ENCODE measurements around the gene MUC22. TPM values are rescaled to one million over a fixed set of nuclear protein-coding genes. Genes with fewer than 3 reads are reported as not detected.

The MUC22 gene
- polyA plus RNA-seq, 5 donors, result not detected

- no peak for DNase-seq
Observed at GRCh38 chr6:31075528-31075927, 65.3 kb downstream of the MUC22 start.

DNA sequence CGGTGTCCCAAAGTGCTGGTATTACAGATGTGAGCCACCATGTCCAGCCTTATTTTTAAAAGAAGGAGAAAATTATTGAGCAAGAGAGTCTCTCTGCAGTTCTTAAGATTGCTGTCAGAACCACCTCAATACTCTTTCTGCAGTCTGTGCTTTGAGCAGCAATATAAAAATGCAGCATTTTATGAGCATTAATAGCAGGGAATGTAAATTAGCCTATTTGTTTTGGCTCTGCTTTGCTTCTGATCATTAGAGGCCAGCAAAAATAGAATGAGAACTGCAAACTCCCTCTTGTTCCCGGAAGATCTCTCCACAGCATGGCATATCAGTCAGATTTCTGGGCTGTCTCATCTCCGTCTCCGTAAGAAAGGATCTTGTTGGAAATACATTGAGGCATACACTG is 66.3 kb downstream of the MUC22 start:
- no peak for DNase-seq

- peak in 1 of 2 donors; percentile 55 for DNase-seq
Observed at GRCh38 chr6:31079656-31080261, 69.5 kb downstream of the MUC22 start.

GRCh38 chr6:31081872-31082271 is 71.6 kb downstream of the MUC22 start:
- no peak for DNase-seq

GRCh38 chr6:31083742-31084354 is 73.6 kb downstream of the MUC22 start:
- no peak for DNase-seq

Other genes with a start within 250 kb of the MUC22 start
- gene DDR1, start 126.0 kb upstream of the MUC22 start, polyA plus RNA-seq (ENCODE audit: insufficient read depth in 1 of 5, insufficient read length in 5 of 5, low replicate concordance in 1 of 5), result 10 to 100 TPM; 73.8 to 96.3 (median 93.7) TPM
- gene GTF2H4, start 102.3 kb upstream of the MUC22 start, polyA plus RNA-seq (ENCODE audit: insufficient read depth in 1 of 5, insufficient read length in 5 of 5, low replicate concordance in 1 of 5), result 10 to 100 TPM; 39.8 to 56.2 (median 45.0) TPM
- 10 to 100 TPM; 35.3 to 52.5 (median 46.9) TPM for gene VARS2, start 96.2 kb upstream of the MUC22 start, polyA plus RNA-seq (ENCODE audit: insufficient read depth in 1 of 5, insufficient read length in 5 of 5, low replicate concordance in 1 of 5)
- 10 to 100 TPM in 4 of 5 donors, 1 to 10 TPM in 1; 8.8 to 20.5 (median 17.3) TPM for gene SFTA2, start 78.3 kb upstream of the MUC22 start, polyA plus RNA-seq (ENCODE audit: insufficient read depth in 1 of 5, insufficient read length in 5 of 5, low replicate concordance in 1 of 5)
- under 1 TPM; 0.09 to 0.22 (median 0.10) TPM for gene MUCL3, start 69.5 kb upstream of the MUC22 start, polyA plus RNA-seq (ENCODE audit: insufficient read depth in 1 of 5, insufficient read length in 5 of 5, low replicate concordance in 1 of 5)
- gene MUC21, start 26.8 kb upstream of the MUC22 start, polyA plus RNA-seq (ENCODE audit: insufficient read depth in 1 of 5, insufficient read length in 5 of 5, low replicate concordance in 1 of 5), result under 1 TPM in 2 of 5 donors, not detected in 3; 0.05 to 0.07 TPM
- gene C6orf15, start 102.1 kb downstream of the MUC22 start, polyA plus RNA-seq (ENCODE audit: insufficient read depth in 1 of 5, insufficient read length in 5 of 5, low replicate concordance in 1 of 5), result not detected
- gene PSORS1C1, start 104.3 kb downstream of the MUC22 start, polyA plus RNA-seq (ENCODE audit: insufficient read depth in 1 of 5, insufficient read length in 5 of 5, low replicate concordance in 1 of 5), result 1 to 10 TPM in 1 of 5 donors, under 1 TPM in 4; 0.09 to 1.1 (median 0.54) TPM
- gene CDSN, start 110.0 kb downstream of the MUC22 start, polyA plus RNA-seq (ENCODE audit: insufficient read depth in 1 of 5, insufficient read length in 5 of 5, low replicate concordance in 1 of 5), result under 1 TPM in 1 of 5 donors, not detected in 4; 0.09 TPM
- under 1 TPM in 1 of 5 donors, not detected in 4; 0.16 TPM for gene PSORS1C2, start 128.6 kb downstream of the MUC22 start, polyA plus RNA-seq (ENCODE audit: insufficient read depth in 1 of 5, insufficient read length in 5 of 5, low replicate concordance in 1 of 5)
- 10 to 100 TPM; 31.0 to 37.9 (median 31.8) TPM for gene CCHCR1, start 147.3 kb downstream of the MUC22 start, polyA plus RNA-seq (ENCODE audit: insufficient read depth in 1 of 5, insufficient read length in 5 of 5, low replicate concordance in 1 of 5)
- gene TCF19, start 148.1 kb downstream of the MUC22 start, polyA plus RNA-seq (ENCODE audit: insufficient read depth in 1 of 5, insufficient read length in 5 of 5, low replicate concordance in 1 of 5), result 10 to 100 TPM; 16.1 to 25.3 (median 20.2) TPM
- gene POU5F1, start 160.2 kb downstream of the MUC22 start, polyA plus RNA-seq (ENCODE audit: insufficient read depth in 1 of 5, insufficient read length in 5 of 5, low replicate concordance in 1 of 5), result under 1 TPM; 0.65 to 1.00 (median 0.90) TPM